Esophagus muscularis mucosa (tissue), 4 donors: ENCODE data around the gene TAP2.

Experiments used
- EP300 ChIP-seq: sonication (generic); formaldehyde crosslinking; IDR thresholded peaks from one replicate; pipeline ENCODE4 v1.6.1; 2017; ENCODE audit warnings: antibody characterized with exemption
- POLR2A ChIP-seq: fragments of 450-650 bp; IDR thresholded peaks from one replicate; pipeline ENCODE4 v1.6.1; 2017; ENCODE audit warnings: antibody characterized with exemption, moderate library complexity, mild to moderate bottlenecking, low read depth
- POLR2AphosphoS5 ChIP-seq, 2 donors: sonication (generic); formaldehyde crosslinking; IDR thresholded peaks; one replicate each; pipeline ENCODE4 v1.6.1; 2017; ENCODE audit warnings: antibody characterized with exemption in 2 of 2
- TF ChIP-seq, protein P1 (sequence below), 3 experiments: fragments of 200-600 bp in 2 of 3; fragments of 450-650 bp in 1 of 3; sonication (generic) in 2 of 3; IDR thresholded peaks; one replicate each; pipeline ENCODE4 v1.5.1; 2017 to 2019; ENCODE audit warnings: antibody characterized with exemption in 3 of 3, mild to moderate bottlenecking in 2 of 3, moderate library complexity in 1 of 3

DNA sequence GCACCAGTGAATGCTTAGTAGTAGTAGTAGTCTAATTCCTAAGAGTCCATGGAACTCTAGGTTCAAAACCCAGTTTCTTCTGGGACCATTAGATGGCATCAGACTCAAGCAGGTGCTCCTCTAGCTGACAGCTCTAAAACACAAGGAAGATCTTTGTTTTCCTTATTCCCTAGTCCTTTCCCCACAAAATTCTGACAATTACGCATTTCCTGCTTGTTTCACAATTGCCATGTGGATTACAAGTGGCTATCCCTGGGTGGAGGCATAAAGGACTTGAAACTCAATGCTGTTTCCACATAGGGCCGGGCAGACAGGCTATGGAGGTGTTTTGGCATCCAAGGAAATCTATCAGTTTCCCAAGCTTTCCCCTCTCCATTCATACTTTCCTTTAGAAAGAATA lies 12.6 kb downstream of the TAP2 start:
- TF ChIP-seq, protein P1, sequence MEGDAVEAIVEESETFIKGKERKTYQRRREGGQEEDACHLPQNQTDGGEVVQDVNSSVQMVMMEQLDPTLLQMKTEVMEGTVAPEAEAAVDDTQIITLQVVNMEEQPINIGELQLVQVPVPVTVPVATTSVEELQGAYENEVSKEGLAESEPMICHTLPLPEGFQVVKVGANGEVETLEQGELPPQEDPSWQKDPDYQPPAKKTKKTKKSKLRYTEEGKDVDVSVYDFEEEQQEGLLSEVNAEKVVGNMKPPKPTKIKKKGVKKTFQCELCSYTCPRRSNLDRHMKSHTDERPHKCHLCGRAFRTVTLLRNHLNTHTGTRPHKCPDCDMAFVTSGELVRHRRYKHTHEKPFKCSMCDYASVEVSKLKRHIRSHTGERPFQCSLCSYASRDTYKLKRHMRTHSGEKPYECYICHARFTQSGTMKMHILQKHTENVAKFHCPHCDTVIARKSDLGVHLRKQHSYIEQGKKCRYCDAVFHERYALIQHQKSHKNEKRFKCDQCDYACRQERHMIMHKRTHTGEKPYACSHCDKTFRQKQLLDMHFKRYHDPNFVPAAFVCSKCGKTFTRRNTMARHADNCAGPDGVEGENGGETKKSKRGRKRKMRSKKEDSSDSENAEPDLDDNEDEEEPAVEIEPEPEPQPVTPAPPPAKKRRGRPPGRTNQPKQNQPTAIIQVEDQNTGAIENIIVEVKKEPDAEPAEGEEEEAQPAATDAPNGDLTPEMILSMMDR (IDR thresholded peaks at IDR 0.05): peak; percentile 29 to 38 (median 35)
- TF ChIP-seq POLR2A (no peak), EP300 (no peak), POLR2AphosphoS5 (IDR thresholded peaks at IDR 0.05) (peak; percentile 28 to 47)
